Duodenal mucosa (tissue), 2 donors: ENCODE results near the gene TSPAN18.

Experiments used
- H3K27ac ChIP-seq: one replicate; pipeline ENCODE4 v1.7.0; 2013; ENCODE audit warnings: low read depth, low read length
- H3K27me3 ChIP-seq, 2 donors: one replicate each; pipeline ENCODE4 v1.7.0; 2013; ENCODE audit warnings: low read length in 2 of 2, control low read depth in 1 of 2; ENCODE audit not compliant: insufficient read depth in 2 of 2, control insufficient read depth in 1 of 2
- H3K36me3 ChIP-seq, 2 donors: one replicate each; pipeline ENCODE4 v1.7.0; 2013; ENCODE audit warnings: low read length in 2 of 2, control low read depth in 1 of 2; ENCODE audit not compliant: insufficient read depth in 2 of 2, control insufficient read depth in 1 of 2
- H3K4me1 ChIP-seq, 2 donors: one replicate each; pipeline ENCODE4 v1.7.0; 2013; ENCODE audit warnings: low read length in 2 of 2, control low read depth in 1 of 2; ENCODE audit not compliant: insufficient read depth in 2 of 2, control insufficient read depth in 1 of 2
- H3K4me3 ChIP-seq, 2 donors: one replicate each; pipeline ENCODE4 v1.7.0; 2013; ENCODE audit warnings: low read length in 2 of 2, low read depth in 1 of 2
- H3K9ac ChIP-seq, 2 donors: one replicate each; pipeline ENCODE4 v1.7.0; 2013; ENCODE audit warnings: low read length in 2 of 2, low read depth in 1 of 2
- H3K9me3 ChIP-seq, 2 donors: one replicate each; pipeline ENCODE4 v1.7.0; 2013; ENCODE audit warnings: low read length in 2 of 2, control low read depth in 1 of 2; ENCODE audit not compliant: control insufficient read depth in 1 of 2

TSPAN18 gene

GRCh38 chr11:44766112-44766971, 39.6 kb downstream of the TSPAN18 start:
- Histone ChIP-seq H3K4me1 (peaks cover 32 to 42% of the 10 kb centered on the region in 2 donors), H3K27me3 (no peaks in the 10 kb centered on the region), H3K9me3 (no peaks in the 10 kb centered on the region), H3K36me3 (no peaks in the 10 kb centered on the region), H3K9ac (no peak overlapping the region), H3K4me3 (no peak overlapping the region), H3K27ac (peak overlapping the region; percentile 23)

GRCh38 chr11:44766972-44767278, 40.2 kb downstream of the TSPAN18 start:
- Histone ChIP-seq H3K27me3 (no peaks in the 10 kb centered on the region), H3K4me3 (no peak overlapping the region), H3K36me3 (no peaks in the 10 kb centered on the region), H3K9me3 (no peaks in the 10 kb centered on the region), H3K27ac (no peak overlapping the region), H3K4me1 (peaks cover 31 to 36% of the 10 kb centered on the region in 2 donors), H3K9ac (peak overlapping the region in 1 of 2 donors; percentile 1)

GRCh38 chr11:44767421-44767820, 40.7 kb downstream of the TSPAN18 start:
- Histone ChIP-seq H3K4me3 (no peak overlapping the region), H3K9ac (no peak overlapping the region), H3K4me1 (peaks cover 31 to 35% of the 10 kb centered on the region in 2 donors), H3K27me3 (no peaks in the 10 kb centered on the region), H3K27ac (no peak overlapping the region), H3K9me3 (no peaks in the 10 kb centered on the region), H3K36me3 (no peaks in the 10 kb centered on the region)

- Histone ChIP-seq H3K27ac (no peak overlapping the region), H3K27me3 (no peaks in the 10 kb centered on the region), H3K36me3 (no peaks in the 10 kb centered on the region), H3K9ac (no peak overlapping the region), H3K4me1 (peaks cover 24 to 29% of the 10 kb centered on the region in 2 donors), H3K4me3 (peak overlapping the region in 1 of 2 donors; percentile 33), H3K9me3 (no peaks in the 10 kb centered on the region)
Measured at GRCh38 chr11:44770401-44770800, 43.6 kb downstream of the TSPAN18 start.

GRCh38 chr11:44771252-44771734, 44.5 kb downstream of the TSPAN18 start:
- H3K27ac ChIP-seq, result no peak overlapping the region
- no peak overlapping the region for H3K9ac ChIP-seq
- peaks cover 18 to 22% of the 10 kb centered on the region in 2 donors for H3K4me1 ChIP-seq
- no peak overlapping the region for H3K4me3 ChIP-seq
- no peaks in the 10 kb centered on the region for H3K9me3 ChIP-seq
- no peaks in the 10 kb centered on the region for H3K36me3 ChIP-seq
- H3K27me3 ChIP-seq, result no peaks in the 10 kb centered on the region

GRCh38 chr11:44771841-44772240, 45.1 kb downstream of the TSPAN18 start:
- Histone ChIP-seq H3K36me3 (no peaks in the 10 kb centered on the region), H3K27ac (no peak overlapping the region), H3K4me1 (peaks cover 13 to 17% of the 10 kb centered on the region in 2 donors), H3K4me3 (no peak overlapping the region), H3K9me3 (no peaks in the 10 kb centered on the region), H3K9ac (no peak overlapping the region), H3K27me3 (no peaks in the 10 kb centered on the region)

- H3K36me3 ChIP-seq, result no peaks in the 10 kb centered on the region
- H3K4me3 ChIP-seq, result no peak overlapping the region
- no peak overlapping the region for H3K9ac ChIP-seq
- no peak overlapping the region for H3K27ac ChIP-seq
- no peaks in the 10 kb centered on the region for H3K27me3 ChIP-seq
- H3K4me1 ChIP-seq, result peaks cover 10 to 16% of the 10 kb centered on the region in 2 donors
- H3K9me3 ChIP-seq, result no peaks in the 10 kb centered on the region
Measured at GRCh38 chr11:44773351-44773965, 46.7 kb downstream of the TSPAN18 start.

- no peak overlapping the region for H3K27ac ChIP-seq
- no peak overlapping the region for H3K4me3 ChIP-seq
- peaks cover 10 to 16% of the 10 kb centered on the region in 2 donors for H3K4me1 ChIP-seq
- H3K9ac ChIP-seq, result no peak overlapping the region
- H3K9me3 ChIP-seq, result no peaks in the 10 kb centered on the region
- H3K36me3 ChIP-seq, result no peaks in the 10 kb centered on the region
- no peaks in the 10 kb centered on the region for H3K27me3 ChIP-seq
Measured at GRCh38 chr11:44774108-44774507, 47.3 kb downstream of the TSPAN18 start.

- H3K4me3 ChIP-seq, result no peak overlapping the region
- H3K27ac ChIP-seq, result no peak overlapping the region
- H3K9ac ChIP-seq, result no peak overlapping the region
- no peaks in the 10 kb centered on the region for H3K9me3 ChIP-seq
- no peaks in the 10 kb centered on the region for H3K36me3 ChIP-seq
- H3K4me1 ChIP-seq, result peaks cover 8 to 14% of the 10 kb centered on the region in 2 donors
- H3K27me3 ChIP-seq, result no peaks in the 10 kb centered on the region
Measured at GRCh38 chr11:44774731-44775130, 48.0 kb downstream of the TSPAN18 start.

- Histone ChIP-seq H3K4me1 (peaks cover 1 to 7% of the 10 kb centered on the region in 2 donors), H3K36me3 (no peaks in the 10 kb centered on the region), H3K4me3 (no peak overlapping the region), H3K9ac (no peak overlapping the region), H3K27me3 (no peaks in the 10 kb centered on the region), H3K27ac (no peak overlapping the region), H3K9me3 (no peaks in the 10 kb centered on the region)
Measured at GRCh38 chr11:44775366-44775984, 48.7 kb downstream of the TSPAN18 start.
